Stimulated activated CD4-positive, alpha-beta T cell treated with anti-CD3 and anti-CD28 coated beads, TNF-alpha, amount 100 ng/mL, for 4 hours (primary cell): ENCODE measurements around the gene TOP2A.

Experiments used
- DNase-seq, 3 experiments: peaks; one replicate each; pipeline ENCODE4 v3.0.0-alpha.2; 2020; ENCODE audit warnings: low read depth in 3 of 3

The TOP2A gene

GRCh38 chr17:40417609-40418427 is at the start of gene TOP2A:
TOP2A (minus strand) TSS chr17:40417896; CDS start chr17:40417791, 105 bp downstream.
- DNase-seq = peak; percentile 84 to 92 (median 91)

GRCh38 chr17:40467281-40467867 is 49.7 kb upstream of the TOP2A start:
- no peak for DNase-seq

- no peak for DNase-seq
Observed at GRCh38 chr17:40466298-40466971, 48.7 kb upstream of the TOP2A start.

- DNase-seq = no peak
Observed at GRCh38 chr17:40464392-40464855, 46.7 kb upstream of the TOP2A start.

GRCh38 chr17:40463122-40463550 is 45.4 kb upstream of the TOP2A start:
- no peak for DNase-seq

GRCh38 chr17:40462343-40463121 is 44.8 kb upstream of the TOP2A start:
- DNase-seq = no peak

- no peak for DNase-seq
Observed at GRCh38 chr17:40461732-40462342, 44.1 kb upstream of the TOP2A start.

- DNase-seq = no peak
Observed at GRCh38 chr17:40460968-40461731, 43.5 kb upstream of the TOP2A start.

GRCh38 chr17:40460604-40460967 is 42.9 kb upstream of the TOP2A start:
- no peak for DNase-seq

GRCh38 chr17:40459636-40460603 is 42.2 kb upstream of the TOP2A start:
- no peak for DNase-seq

GRCh38 chr17:40458851-40459482 is 41.3 kb upstream of the TOP2A start:
- DNase-seq = no peak

- DNase-seq = no peak
Observed at GRCh38 chr17:40457964-40458791, 40.5 kb upstream of the TOP2A start.

- no peak for DNase-seq
Observed at GRCh38 chr17:40457369-40457768, 39.7 kb upstream of the TOP2A start.

GRCh38 chr17:40456396-40456951 is 38.8 kb upstream of the TOP2A start:
- DNase-seq = no peak

GRCh38 chr17:40454613-40454995 is 36.9 kb upstream of the TOP2A start:
- no peak for DNase-seq

- DNase-seq = no peak
Observed at GRCh38 chr17:40453881-40454612, 36.4 kb upstream of the TOP2A start.

- DNase-seq = no peak
Observed at GRCh38 chr17:40452921-40453378, 35.3 kb upstream of the TOP2A start.
